ENCODE measurements around the gene F8A2. TPM values are rescaled to one million over a fixed set of nuclear protein-coding genes. Genes with fewer than 3 reads are reported as not detected.
"Not testable (repeated sequence)": the region's sequence is repeated elsewhere in the genome, so short reads cannot be mapped to it uniquely, and the experiment has no call there.

The F8A2 gene
- total RNA-seq, 1 experiment from 2014 or later, result not detected

- H4K8ac ChIP-seq (replicated peaks; ENCODE audit: insufficient read length, low read depth, low read length); H3K56ac ChIP-seq (ENCODE audit: insufficient read length, low read depth, low read length); H3K27me3 Mint-ChIP-seq (ENCODE audit: low read depth); H3K4ac ChIP-seq (ENCODE audit: low read depth, low read length); H4K5ac ChIP-seq (ENCODE audit: insufficient read length, low read depth, low read length); DNase-seq; H3K23ac ChIP-seq (ENCODE audit: insufficient read length, low read depth, low read length); H3K18ac ChIP-seq (ENCODE audit: insufficient read length, low read depth, low read length); H3K9ac ChIP-seq (ENCODE audit: extremely low read depth, insufficient read length, low read length); H2AFZ ChIP-seq (ENCODE audit: low read length); H4K20me1 ChIP-seq (ENCODE audit: control insufficient read depth, insufficient read depth, insufficient read length); H3K27ac ChIP-seq (ENCODE audit: insufficient read length, low read depth, low read length); H3K14ac ChIP-seq (ENCODE audit: insufficient read depth, low read length); H3K27ac Mint-ChIP-seq; H2BK12ac ChIP-seq (ENCODE audit: insufficient read length, low read depth, low read length); H2AK5ac ChIP-seq (ENCODE audit: insufficient read length, low read length); H3K4me1 ChIP-seq (ENCODE audit: insufficient read depth, low read length); H3T11ph ChIP-seq (ENCODE audit: low read length); H3K23me2 ChIP-seq (ENCODE audit: insufficient read length, low read depth, low read length, poor library complexity, severe bottlenecking); H3K27me3 ChIP-seq (ENCODE audit: insufficient read depth, low read length); H3K4me2 ChIP-seq (ENCODE audit: insufficient read depth, insufficient read length, low read length); H2BK5ac ChIP-seq (ENCODE audit: insufficient read length, low read length); H3K4me1 Mint-ChIP-seq; H3K36me3 Mint-ChIP-seq (ENCODE audit: insufficient read depth in 1 of 3, low read depth in 3 of 3); H3K9me3 ChIP-seq (ENCODE audit: control insufficient read depth, low read depth, low read length); H3K9me3 Mint-ChIP-seq; H2BK120ac ChIP-seq (ENCODE audit: low read depth, low read length, poor library complexity, severe bottlenecking); H3K79me1 ChIP-seq (ENCODE audit: insufficient read depth, low read depth, low read length, poor library complexity, severe bottlenecking); H3K79me2 ChIP-seq (ENCODE audit: insufficient read depth, low read length); H2BK15ac ChIP-seq (ENCODE audit: low read depth, low read length); H3K4me3 Mint-ChIP-seq; H2BK20ac ChIP-seq (ENCODE audit: low read depth, low read length, poor library complexity, severe bottlenecking); H4K91ac ChIP-seq (ENCODE audit: insufficient read length, low read depth, low read length): not testable (repeated sequence)
- no CpG with 5 or more reads among the region's 1 CpG for WGBS (ENCODE audit: extremely low coverage, insufficient read length, low lambda C conversion rate)
Observed at GRCh38 chrX:155345689-155346088, 36.2 kb upstream of the F8A2 start.

DNA sequence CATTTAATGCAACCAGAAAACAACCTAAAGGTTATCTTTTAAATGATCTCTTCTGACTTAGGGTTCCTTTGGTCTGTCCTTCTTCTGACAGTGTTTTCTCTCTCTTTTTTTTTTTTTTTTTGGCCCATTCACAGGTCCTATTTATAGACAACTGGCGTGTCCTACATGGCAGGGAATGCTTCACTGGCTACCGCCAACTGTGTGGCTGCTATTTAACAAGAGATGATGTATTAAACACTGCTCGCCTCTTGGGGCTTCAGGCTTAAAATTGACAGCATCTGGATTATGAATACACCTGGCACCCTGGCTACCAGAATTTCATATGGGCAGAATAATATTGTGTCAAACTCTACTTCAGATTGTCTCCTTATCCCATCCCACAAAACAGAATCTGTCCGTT lies 32.4 kb upstream of the F8A2 start:
- H3K18ac ChIP-seq (ENCODE audit: insufficient read length, low read depth, low read length); H2BK5ac ChIP-seq (ENCODE audit: insufficient read length, low read length); H3K9ac ChIP-seq (ENCODE audit: extremely low read depth, insufficient read length, low read length); H3K4ac ChIP-seq (ENCODE audit: low read depth, low read length); H3K14ac ChIP-seq (ENCODE audit: insufficient read depth, low read length); H3K27me3 ChIP-seq (ENCODE audit: insufficient read depth, low read length); H3K4me1 Mint-ChIP-seq; H4K20me1 ChIP-seq (ENCODE audit: control insufficient read depth, insufficient read depth, insufficient read length); H3K27ac Mint-ChIP-seq; H2BK12ac ChIP-seq (ENCODE audit: insufficient read length, low read depth, low read length); H3K27ac ChIP-seq (ENCODE audit: insufficient read length, low read depth, low read length); H2BK120ac ChIP-seq (ENCODE audit: low read depth, low read length, poor library complexity, severe bottlenecking); H3K4me1 ChIP-seq (ENCODE audit: insufficient read depth, low read length); DNase-seq; H2AFZ ChIP-seq (ENCODE audit: low read length); H3T11ph ChIP-seq (ENCODE audit: low read length); H3K23ac ChIP-seq (ENCODE audit: insufficient read length, low read depth, low read length); H3K9me3 Mint-ChIP-seq; H4K91ac ChIP-seq (ENCODE audit: insufficient read length, low read depth, low read length); H3K23me2 ChIP-seq (ENCODE audit: insufficient read length, low read depth, low read length, poor library complexity, severe bottlenecking); H3K9me3 ChIP-seq (ENCODE audit: control insufficient read depth, low read depth, low read length); H4K8ac ChIP-seq (replicated peaks; ENCODE audit: insufficient read length, low read depth, low read length); H2BK20ac ChIP-seq (ENCODE audit: low read depth, low read length, poor library complexity, severe bottlenecking); H4K5ac ChIP-seq (ENCODE audit: insufficient read length, low read depth, low read length); H2BK15ac ChIP-seq (ENCODE audit: low read depth, low read length); H3K27me3 Mint-ChIP-seq (ENCODE audit: low read depth); H3K36me3 Mint-ChIP-seq (ENCODE audit: insufficient read depth in 1 of 3, low read depth in 3 of 3); H2AK5ac ChIP-seq (ENCODE audit: insufficient read length, low read length); H3K79me1 ChIP-seq (ENCODE audit: insufficient read depth, low read depth, low read length, poor library complexity, severe bottlenecking); H3K56ac ChIP-seq (ENCODE audit: insufficient read length, low read depth, low read length); H3K79me2 ChIP-seq (ENCODE audit: insufficient read depth, low read length); H3K4me3 Mint-ChIP-seq; H3K4me2 ChIP-seq (ENCODE audit: insufficient read depth, insufficient read length, low read length): not testable (repeated sequence)
- WGBS (ENCODE audit: extremely low coverage, insufficient read length, low lambda C conversion rate), result no CpG with 5 or more reads among the region's 4 CpGs

Data from H9 (cell line).